Stimulated activated naive CD8-positive, alpha-beta T cell treated with anti-CD3 and anti-CD28 coated beads, Interleukin-15, amount 100 ng/mL, for 72 hours (primary cell): Measurements from ENCODE around the gene GAGE2A.
"Not testable (repeated sequence)": the region's sequence is repeated elsewhere in the genome, so short reads cannot be mapped to it uniquely, and the experiment has no call there.

Experiments
- ATAC-seq: fragments of 150-1000 bp; cut with Tn5 transposase; 2 replicates; pipeline ENCODE4 v1.10.0; 2021; ENCODE audit warnings: mild to moderate bottlenecking, moderate library complexity
- DNase-seq, 2 donors: peaks; one replicate each; pipeline ENCODE4 v3.0.0; 2021 to 2022
- H3K27ac Mint-ChIP-seq, 2 donors: one replicate each; pipeline ENCODE4 v1.8.0; 2022; ENCODE audit warnings: mild to moderate bottlenecking in 2 of 2, mixed read lengths in 2 of 2, moderate library complexity in 2 of 2
- H3K27me3 Mint-ChIP-seq: one replicate; pipeline ENCODE4 v1.8.0; 2022; ENCODE audit warnings: mixed read lengths
- H3K4me1 Mint-ChIP-seq: one replicate; pipeline ENCODE4 v1.8.0; 2022; ENCODE audit warnings: mild to moderate bottlenecking, mixed read lengths
- H3K4me3 Mint-ChIP-seq, 2 donors: one replicate each; pipeline ENCODE4 v1.8.0; 2022; ENCODE audit warnings: mild to moderate bottlenecking in 2 of 2, mixed read lengths in 2 of 2, moderate library complexity in 1 of 2
- H3K9me3 Mint-ChIP-seq, 2 donors: one replicate each; pipeline ENCODE4 v1.8.0; 2022; ENCODE audit warnings: mixed read lengths in 2 of 2

GAGE2A gene

GRCh38 chrX:49589196-49589595 is at the start of gene GAGE2A:
Gene GAGE2A (plus strand): TSS chrX:49589496. CDS start chrX:49590651, 1,155 bp downstream.
- ATAC-seq, H3K4me3 Mint-ChIP-seq, H3K4me1 Mint-ChIP-seq, DNase-seq, H3K9me3 Mint-ChIP-seq, H3K27me3 Mint-ChIP-seq, H3K27ac Mint-ChIP-seq: not testable (repeated sequence)

- ATAC-seq, H3K4me3 Mint-ChIP-seq, H3K9me3 Mint-ChIP-seq, DNase-seq, H3K27me3 Mint-ChIP-seq, H3K27ac Mint-ChIP-seq, H3K4me1 Mint-ChIP-seq: not testable (repeated sequence)
These were observed 47.9 kb upstream of the GAGE2A start, which contains the start of gene GAGE12D for GRCh38 chrX:49541433-49541832. Gene GAGE12D (plus strand): TSS chrX:49541733. CDS start chrX:49542888, 1,155 bp downstream.

GRCh38 chrX:49550989-49551388 is 38.3 kb upstream of the GAGE2A start, which contains the start of gene GAGE12E:
Gene GAGE12E (plus strand): TSS chrX:49551289. CDS start chrX:49552444, 1,155 bp downstream.
- ATAC-seq, H3K27me3 Mint-ChIP-seq, DNase-seq, H3K9me3 Mint-ChIP-seq, H3K4me1 Mint-ChIP-seq, H3K4me3 Mint-ChIP-seq, H3K27ac Mint-ChIP-seq: not testable (repeated sequence)

GRCh38 chrX:49560542-49560941 is 28.8 kb upstream of the GAGE2A start, which contains the start of gene GAGE12F:
Gene GAGE12F (plus strand): TSS chrX:49560842. CDS start chrX:49561997, 1,155 bp downstream.
- not testable (repeated sequence) for H3K9me3 Mint-ChIP-seq, H3K27ac Mint-ChIP-seq, H3K4me3 Mint-ChIP-seq, DNase-seq, H3K4me1 Mint-ChIP-seq, ATAC-seq, H3K27me3 Mint-ChIP-seq

- not testable (repeated sequence) for H3K4me3 Mint-ChIP-seq, H3K4me1 Mint-ChIP-seq, H3K27me3 Mint-ChIP-seq, H3K27ac Mint-ChIP-seq, DNase-seq, ATAC-seq, H3K9me3 Mint-ChIP-seq
These were observed 20.6 kb upstream of the GAGE2A start for GRCh38 chrX:49568728-49569127.

GRCh38 chrX:49569152-49569551 is 20.1 kb upstream of the GAGE2A start:
- ATAC-seq, H3K27me3 Mint-ChIP-seq, H3K27ac Mint-ChIP-seq, DNase-seq, H3K4me1 Mint-ChIP-seq, H3K9me3 Mint-ChIP-seq, H3K4me3 Mint-ChIP-seq: not testable (repeated sequence)

GRCh38 chrX:49570100-49570499 is 19.2 kb upstream of the GAGE2A start, which contains the start of gene GAGE12G:
Gene GAGE12G (plus strand): TSS chrX:49570400. CDS start chrX:49571555, 1,155 bp downstream.
- H3K4me1 Mint-ChIP-seq, H3K27me3 Mint-ChIP-seq, ATAC-seq, DNase-seq, H3K4me3 Mint-ChIP-seq, H3K9me3 Mint-ChIP-seq, H3K27ac Mint-ChIP-seq: not testable (repeated sequence)

GRCh38 chrX:49579649-49580048 is 9.6 kb upstream of the GAGE2A start, which contains the start of gene GAGE12H:
Gene GAGE12H (plus strand): TSS chrX:49579949. CDS start chrX:49581104, 1,155 bp downstream.
- H3K4me1 Mint-ChIP-seq, H3K9me3 Mint-ChIP-seq, ATAC-seq, DNase-seq, H3K27ac Mint-ChIP-seq, H3K4me3 Mint-ChIP-seq, H3K27me3 Mint-ChIP-seq: not testable (repeated sequence)

GRCh38 chrX:49589769-49590478 is 628 bp downstream of the GAGE2A start:
- ATAC-seq, H3K9me3 Mint-ChIP-seq, H3K4me1 Mint-ChIP-seq, H3K4me3 Mint-ChIP-seq, H3K27me3 Mint-ChIP-seq, H3K27ac Mint-ChIP-seq: not testable (repeated sequence)
- peak; percentile 1 to 9 for DNase-seq

GRCh38 chrX:49590488-49590887 is 1.2 kb downstream of the GAGE2A start:
- DNase-seq, ATAC-seq, H3K4me1 Mint-ChIP-seq, H3K9me3 Mint-ChIP-seq, H3K27ac Mint-ChIP-seq, H3K27me3 Mint-ChIP-seq, H3K4me3 Mint-ChIP-seq: not testable (repeated sequence)

- H3K9me3 Mint-ChIP-seq, H3K27me3 Mint-ChIP-seq, H3K4me3 Mint-ChIP-seq, DNase-seq, H3K4me1 Mint-ChIP-seq, H3K27ac Mint-ChIP-seq, ATAC-seq: not testable (repeated sequence)
These were observed 9.4 kb downstream of the GAGE2A start, which contains the start of gene GAGE1 for GRCh38 chrX:49598720-49599119. Gene GAGE1 (plus strand): TSS chrX:49599020. CDS start chrX:49600175, 1,155 bp downstream.

GRCh38 chrX:49610718-49611310 is 21.5 kb downstream of the GAGE2A start:
- no peak for ATAC-seq
- Mint-ChIP-seq H3K9me3 (no peaks in the 10 kb centered on the region), H3K4me3 (no peak overlapping the region), H3K27ac (no peak overlapping the region), H3K27me3 (no peaks in the 10 kb centered on the region), H3K4me1 (no peaks in the 10 kb centered on the region)
- no peak for DNase-seq

- no peaks in the 10 kb centered on the region for H3K27me3 Mint-ChIP-seq
- DNase-seq, result no peak
- H3K27ac Mint-ChIP-seq, result no peak overlapping the region
- H3K4me3 Mint-ChIP-seq, result no peak overlapping the region
- H3K4me1 Mint-ChIP-seq, result no peaks in the 10 kb centered on the region
- no peak for ATAC-seq
- H3K9me3 Mint-ChIP-seq, result no peaks in the 10 kb centered on the region
These were observed 29.3 kb downstream of the GAGE2A start for GRCh38 chrX:49618574-49618973.

- Mint-ChIP-seq H3K4me1 (no peaks in the 10 kb centered on the region), H3K27me3 (no peaks in the 10 kb centered on the region), H3K27ac (no peak overlapping the region), H3K9me3 (no peaks in the 10 kb centered on the region), H3K4me3 (peak overlapping the region; percentile 61 to 62)
- peak; percentile 72 for ATAC-seq
- peak; percentile 17 to 38 for DNase-seq
These were observed 37.9 kb downstream of the GAGE2A start for GRCh38 chrX:49627086-49627777.

GRCh38 chrX:49644991-49645637 is 55.8 kb downstream of the GAGE2A start:
- Mint-ChIP-seq H3K4me1 (no peaks in the 10 kb centered on the region), H3K4me3 (no peak overlapping the region), H3K27ac (no peak overlapping the region), H3K27me3 (no peaks in the 10 kb centered on the region), H3K9me3 (no peaks in the 10 kb centered on the region)
- DNase-seq (no peak), ATAC-seq (no peak)
